ENCODE results near the gene DGCR8. TPM values are rescaled to one million over a fixed set of nuclear protein-coding genes. Genes with fewer than 3 reads are reported as not detected.

DGCR8 gene
- total RNA-seq, 6 experiments from 2014 or later = 11.4 to 27.2 (median 16.1) TPM

GRCh38 chr22:20056696-20057386 lies 23.2 kb upstream of the DGCR8 start:
- ATAC-seq (no peak), DNase-seq (no peak)
- intact Hi-C loops (cut with DNase I) = no loop called here
- peaks cover 0 to 30% (median 8%) of the 10 kb centered on the region in 4 donors for H3K36me3 ChIP-seq
- 100% methylated on average over 1 of the region's 16 CpGs for WGBS (ENCODE audit: insufficient coverage, low coverage, low lambda C conversion rate, missing lambda C conversion rate)
- H3K9me3 ChIP-seq = no peaks in the 10 kb centered on the region
- H3K27ac ChIP-seq = no peak overlapping the region
- H3K4me1 ChIP-seq = no peaks in the 10 kb centered on the region
- no peak overlapping the region for H3K4me3 ChIP-seq
- no peaks in the 10 kb centered on the region for H3K27me3 ChIP-seq
- TF ChIP-seq CTCF (IDR thresholded peaks at IDR 0.05) = no peak
- TF ChIP-seq POLR2A (IDR thresholded peaks at IDR 0.05) = no peak

- Histone ChIP-seq H3K36me3 (peaks cover 0 to 34% (median 8%) of the 10 kb centered on the region in 4 donors), H3K4me1 (no peaks in the 10 kb centered on the region), H3K27ac (no peak overlapping the region), H3K4me3 (no peak overlapping the region), H3K27me3 (no peaks in the 10 kb centered on the region), H3K9me3 (no peaks in the 10 kb centered on the region)
- intact Hi-C loops (cut with DNase I) = no loop called here
- no peak for TF ChIP-seq CTCF (IDR thresholded peaks at IDR 0.05)
- TF ChIP-seq POLR2A (IDR thresholded peaks at IDR 0.05) = no peak
- DNase-seq (no peak), ATAC-seq (no peak)
- WGBS (ENCODE audit: insufficient coverage, low coverage, low lambda C conversion rate, missing lambda C conversion rate) = 100% methylated on average over 5 of the region's 13 CpGs
Measured at GRCh38 chr22:20057596-20058268, 22.3 kb upstream of the DGCR8 start.

GRCh38 chr22:20058989-20059770 lies 20.9 kb upstream of the DGCR8 start:
- no peaks in the 10 kb centered on the region for H3K9me3 ChIP-seq
- H3K36me3 ChIP-seq = peaks cover 0 to 31% (median 13%) of the 10 kb centered on the region in 4 donors
- WGBS (ENCODE audit: insufficient coverage, low coverage, low lambda C conversion rate, missing lambda C conversion rate) = 86% methylated on average over 8 of the region's 10 CpGs
- TF ChIP-seq POLR2A (IDR thresholded peaks at IDR 0.05) (no peak), CTCF (IDR thresholded peaks at IDR 0.05) (no peak)
- DNase-seq (no peak), ATAC-seq (no peak)
- no peak overlapping the region for H3K4me3 ChIP-seq
- H3K27me3 ChIP-seq = no peaks in the 10 kb centered on the region
- H3K4me1 ChIP-seq = no peaks in the 10 kb centered on the region
- no peak overlapping the region for H3K27ac ChIP-seq
- intact Hi-C loops (cut with DNase I) = no loop called here

GRCh38 chr22:20060700-20061480 lies 19.2 kb upstream of the DGCR8 start:
- TF ChIP-seq POLR2A (IDR thresholded peaks at IDR 0.05) = no peak
- TF ChIP-seq CTCF (IDR thresholded peaks at IDR 0.05) = no peak
- no peaks in the 10 kb centered on the region for H3K27me3 ChIP-seq
- peaks cover 0 to 34% (median 12%) of the 10 kb centered on the region in 4 donors for H3K36me3 ChIP-seq
- intact Hi-C loops (cut with DNase I) = no loop called here
- 88% methylated on average over 1 of the region's 10 CpGs for WGBS (ENCODE audit: insufficient coverage, low coverage, low lambda C conversion rate, missing lambda C conversion rate)
- no peak for DNase-seq
- no peaks in the 10 kb centered on the region for H3K9me3 ChIP-seq
- no peak overlapping the region for H3K4me3 ChIP-seq
- H3K4me1 ChIP-seq = no peaks in the 10 kb centered on the region
- no peak for ATAC-seq
- no peak overlapping the region for H3K27ac ChIP-seq

Data from right lobe of liver (tissue), 6 donors.